ENCODE results near the gene SLC30A2.

The SLC30A2 gene

DNA sequence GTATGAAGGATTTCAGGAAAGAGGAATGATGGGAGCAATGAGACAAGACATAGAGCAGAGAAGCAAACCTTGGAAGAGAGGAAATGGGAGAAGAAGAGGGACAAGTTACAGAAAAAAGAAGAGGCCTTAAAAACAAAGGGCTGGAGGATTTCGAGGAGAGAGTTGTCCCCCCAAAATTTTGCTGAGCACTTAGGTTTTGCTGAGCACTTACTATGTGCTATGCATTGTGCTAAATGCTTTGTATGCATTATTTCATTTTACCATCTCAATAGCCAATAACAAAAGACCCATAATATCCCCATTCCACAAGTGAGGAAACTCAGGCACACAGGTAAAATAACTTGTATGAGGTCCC, 24.0 kb upstream of the SLC30A2 start:
- DNase-seq: no peak

GRCh38 chr1:26067432-26067911, 21.6 kb upstream of the SLC30A2 start, which contains the start of gene TRIM63:
Gene TRIM63 (minus strand): TSS chr1:26067630. CDS start chr1:26067494, 136 bp downstream.
- DNase-seq: no peak

GRCh38 chr1:26066857-26067256, 20.9 kb upstream of the SLC30A2 start:
- no peak for DNase-seq

- DNase-seq: no peak
Measured at GRCh38 chr1:26066160-26066559, 20.2 kb upstream of the SLC30A2 start.

DNA sequence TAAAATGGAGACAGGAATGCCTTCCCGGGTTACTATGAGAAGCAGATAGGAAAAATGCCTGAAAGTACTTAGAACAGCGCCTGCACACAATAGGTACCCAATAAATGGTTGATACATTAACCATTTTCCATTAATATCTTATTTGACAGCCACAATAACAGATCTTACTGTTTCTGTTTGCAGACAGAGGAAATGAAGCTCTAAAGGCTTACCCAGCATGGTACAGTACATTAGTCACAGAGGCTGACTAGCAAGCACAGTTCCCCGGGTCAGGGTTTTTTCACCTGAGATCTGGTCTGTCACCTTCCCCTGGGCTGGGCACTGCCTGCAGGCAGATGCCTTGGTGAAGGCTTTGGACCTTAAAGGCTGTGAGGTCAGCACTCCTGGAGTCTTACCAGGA, 18.6 kb upstream of the SLC30A2 start:
- DNase-seq: no peak

DNA sequence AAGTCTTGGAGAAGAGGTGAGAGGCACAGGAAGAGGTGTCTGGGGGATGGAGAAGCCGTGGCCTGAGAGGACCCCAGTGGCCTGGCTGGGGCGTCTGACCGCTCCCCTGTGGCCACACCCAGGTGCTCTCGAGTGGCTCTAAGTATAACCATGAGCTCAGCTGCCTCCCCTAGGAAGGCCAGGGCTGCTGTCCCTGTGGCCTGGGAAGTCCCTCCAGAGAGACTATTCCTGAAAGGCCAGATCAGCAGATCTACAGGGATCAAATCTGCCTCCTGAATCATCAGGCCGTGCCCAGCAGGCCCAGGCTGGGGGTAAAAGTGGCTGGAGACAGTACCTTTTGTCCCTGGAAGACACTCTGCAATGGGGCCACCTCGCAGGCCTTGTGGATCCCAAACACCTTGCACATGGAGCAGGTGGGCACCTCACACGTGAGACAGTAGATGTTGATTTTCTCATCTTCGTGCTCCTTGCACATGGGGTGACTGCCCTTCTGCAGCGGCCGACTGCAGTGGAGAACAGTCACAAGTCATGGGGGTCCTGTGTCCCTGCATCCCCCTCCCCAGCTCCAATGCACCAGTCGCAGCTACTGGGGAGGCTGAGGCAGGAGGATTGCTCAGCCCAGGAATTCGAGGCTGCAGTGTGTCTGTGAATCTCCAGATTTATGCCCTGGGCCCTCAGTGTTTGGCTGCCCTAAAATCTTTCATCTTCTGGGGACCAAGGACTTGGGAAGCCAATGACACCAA, 15.1 kb upstream of the SLC30A2 start:
- DNase-seq: no peak

DNA sequence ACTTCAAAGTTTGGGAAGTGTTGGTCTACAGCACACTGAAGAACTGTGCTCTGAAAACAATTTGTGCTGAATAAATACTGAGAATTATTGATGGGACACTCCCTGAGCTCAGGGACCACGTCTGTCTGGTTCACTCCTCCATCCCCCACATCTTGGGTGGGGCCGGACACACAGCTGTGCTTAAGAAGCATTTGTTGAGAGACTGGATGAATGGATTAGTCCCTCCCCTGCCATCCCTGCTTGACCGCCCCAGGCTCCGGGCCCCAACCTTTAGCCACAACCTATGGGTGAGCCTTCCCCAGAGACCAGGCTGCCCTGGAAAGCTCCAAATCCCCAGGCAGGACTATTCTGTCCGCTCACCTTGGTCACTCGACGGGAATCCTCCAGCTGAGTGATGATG, 14.0 kb upstream of the SLC30A2 start:
- no peak for DNase-seq

DNA sequence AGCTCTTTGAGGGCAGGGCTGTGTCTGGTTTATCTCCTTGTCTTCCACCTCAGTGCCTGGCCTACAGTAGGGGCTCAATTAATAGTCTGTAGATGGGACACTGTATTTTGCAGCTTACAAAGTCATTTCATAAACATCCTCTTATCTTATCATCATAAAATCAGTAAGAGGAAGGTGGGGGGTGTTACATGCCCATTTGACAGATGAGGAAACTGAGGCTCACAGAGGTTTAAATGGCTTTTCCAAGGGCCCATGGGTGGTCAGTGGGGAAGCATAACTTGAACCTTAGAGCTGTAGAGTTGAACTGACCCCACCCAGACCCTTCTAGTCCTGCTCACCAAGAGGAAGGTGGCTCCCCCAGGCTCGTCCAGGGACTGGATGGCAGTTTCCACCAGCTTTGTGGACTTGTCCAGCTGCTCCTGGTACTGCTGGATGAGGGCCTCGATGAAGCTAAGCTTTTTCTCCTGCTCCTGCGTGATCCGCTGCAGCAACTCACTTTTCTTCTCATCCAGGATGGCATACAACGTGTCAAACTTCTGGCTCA, 12.2 kb upstream of the SLC30A2 start:
- no peak for DNase-seq

GRCh38 chr1:26057189-26057588, 11.3 kb upstream of the SLC30A2 start:
- DNase-seq: no peak

DNA sequence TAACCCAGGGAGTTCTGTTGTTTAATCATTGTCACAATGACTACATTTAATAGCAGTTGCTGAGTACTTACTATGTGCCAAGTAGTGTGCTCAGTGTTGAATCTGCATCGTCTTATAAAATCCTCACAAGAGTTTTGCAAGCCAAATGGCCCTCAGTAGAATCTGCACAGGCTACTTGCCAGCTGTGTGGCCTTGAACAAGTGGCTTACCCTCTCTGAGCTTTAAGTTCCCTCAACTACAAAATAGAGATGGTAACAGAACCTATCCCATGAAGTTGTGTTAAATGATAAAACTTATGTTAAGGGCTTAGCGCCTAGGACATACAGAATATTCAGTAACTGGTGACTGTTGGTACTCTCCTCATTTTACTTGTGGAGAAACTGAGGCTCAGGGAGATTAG, 9.1 kb upstream of the SLC30A2 start:
- DNase-seq: no peak

DNA sequence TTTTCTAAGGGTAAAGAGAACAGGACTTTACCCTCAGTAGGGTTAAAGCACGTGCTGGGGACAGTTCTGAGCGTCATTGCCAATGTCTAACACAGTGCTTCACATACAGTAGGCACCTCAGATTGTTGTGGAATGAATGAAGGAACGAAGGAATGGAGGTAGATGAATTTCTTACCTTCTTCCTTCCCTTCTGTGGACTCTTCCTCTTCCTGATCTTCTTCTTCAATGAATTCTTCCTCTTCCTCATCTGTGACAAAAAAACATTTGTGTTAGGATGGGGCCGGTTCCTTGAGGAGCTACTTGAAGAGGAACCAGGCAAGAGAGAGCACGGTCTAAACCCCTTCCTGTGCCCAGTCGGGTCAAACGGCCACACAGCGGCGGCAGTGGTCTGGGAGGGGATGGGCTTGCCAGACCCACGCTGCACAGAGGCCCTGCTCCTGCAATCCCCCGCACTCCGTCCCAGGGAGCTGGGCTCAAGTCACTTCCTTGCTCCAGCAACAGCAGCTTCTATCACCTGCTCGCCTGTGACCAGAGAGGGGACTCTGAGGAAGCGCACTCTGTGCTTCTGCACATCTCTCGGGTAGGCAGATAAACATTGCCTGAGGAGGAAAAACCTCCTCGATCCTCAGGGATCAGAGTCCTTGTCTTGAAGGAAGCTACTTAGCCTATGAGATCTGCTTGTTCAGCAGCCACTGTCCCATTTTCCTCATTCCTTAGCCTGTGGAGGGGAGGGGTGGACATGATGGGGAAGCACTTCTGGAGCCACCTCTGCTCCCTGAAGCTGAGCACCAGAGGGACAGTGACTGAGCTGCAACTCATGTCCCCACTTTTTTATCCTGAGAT, 8.0 kb upstream of the SLC30A2 start:
- DNase-seq: no peak

DNA sequence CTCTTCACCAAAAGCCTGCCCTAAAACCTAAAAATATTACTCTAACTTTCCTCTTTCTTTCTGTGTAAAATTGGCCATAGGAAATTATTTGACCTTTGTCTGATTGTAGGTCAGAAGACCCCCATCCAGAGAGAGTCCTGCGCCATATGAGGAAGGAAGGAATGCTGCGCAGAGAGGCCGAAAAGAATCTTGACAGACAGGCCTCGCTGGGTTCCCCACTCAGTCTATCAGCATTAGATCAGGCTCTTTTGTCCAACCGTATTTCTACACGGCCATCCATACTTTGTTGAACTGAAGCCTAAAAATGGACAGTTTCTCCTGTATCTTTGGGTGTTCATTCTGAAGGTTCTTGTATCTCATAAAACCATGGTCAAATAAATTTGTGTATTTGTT, 4.3 kb upstream of the SLC30A2 start:
- no peak for DNase-seq

- DNase-seq: no peak
Measured at GRCh38 chr1:26049531-26050247, 3.8 kb upstream of the SLC30A2 start.

- DNase-seq: no peak
Measured at GRCh38 chr1:26047278-26047874, 1.5 kb upstream of the SLC30A2 start.

DNA sequence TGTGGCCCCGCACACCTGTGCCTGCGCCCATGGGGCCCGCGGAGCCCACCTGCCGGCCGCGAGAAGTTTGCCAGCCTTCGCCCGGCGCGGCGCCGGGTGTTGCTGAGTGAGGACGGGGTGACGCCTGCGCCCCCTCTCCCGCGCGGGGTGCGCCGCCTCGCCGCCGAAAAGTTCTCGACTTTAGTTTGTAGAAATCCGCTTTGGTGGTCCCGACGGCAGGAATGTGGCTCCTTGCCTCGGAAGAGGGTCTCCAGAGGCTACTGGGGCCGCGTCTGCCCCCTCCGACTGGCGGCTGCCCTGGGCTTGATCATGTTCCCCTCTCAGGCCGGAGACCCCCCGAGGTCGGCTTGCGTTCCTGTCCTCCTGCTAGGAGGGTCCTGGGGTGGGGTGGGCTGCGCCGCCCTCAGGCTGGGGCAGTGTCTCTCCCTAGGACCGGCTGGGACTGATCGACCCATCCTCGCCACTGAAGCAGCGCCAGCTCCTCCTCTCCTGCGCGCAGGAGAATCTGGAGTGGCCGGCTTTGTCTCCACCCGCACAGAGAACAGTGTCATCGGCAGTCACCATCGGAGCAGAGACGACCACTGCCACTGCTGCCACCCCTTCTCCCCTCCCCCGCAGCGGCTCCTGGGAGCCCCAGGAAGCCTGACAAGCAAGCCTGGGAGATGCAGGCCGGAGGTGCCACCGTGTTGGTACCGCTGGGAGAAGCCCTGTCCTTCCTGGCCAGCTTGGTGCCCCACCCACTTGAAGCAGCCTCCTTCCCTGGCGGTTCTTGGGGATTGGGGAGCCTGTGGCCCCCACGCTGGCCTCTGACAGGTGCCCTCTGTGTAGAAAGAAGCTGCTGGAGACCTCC, 553 bp upstream of the SLC30A2 start:
- DNase-seq: no peak

- DNase-seq: no peak
Measured at GRCh38 chr1:26044971-26045721, 772 bp downstream of the SLC30A2 start.

DNA sequence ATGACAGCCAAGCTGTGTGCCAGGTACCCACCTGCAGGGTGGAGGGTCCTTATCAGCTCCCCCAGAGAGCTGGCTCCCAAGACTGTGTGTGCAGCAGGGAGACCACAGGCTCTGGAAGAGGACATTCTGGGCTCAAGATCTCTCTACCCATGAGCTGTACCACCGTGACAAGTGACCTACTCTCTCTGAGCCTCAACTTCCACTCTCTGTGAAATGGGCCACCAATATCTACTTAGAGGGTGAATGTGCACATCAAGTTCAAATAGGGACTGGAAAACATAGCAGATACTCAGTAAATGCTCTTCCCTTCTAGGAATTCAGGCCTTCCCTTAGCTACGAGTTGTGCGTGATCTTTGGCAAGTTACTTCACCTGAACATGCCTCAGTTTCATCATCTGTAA, 1.5 kb downstream of the SLC30A2 start:
- no peak for DNase-seq

GRCh38 chr1:26043765-26044164, 2.2 kb downstream of the SLC30A2 start:
- no peak for DNase-seq

DNA sequence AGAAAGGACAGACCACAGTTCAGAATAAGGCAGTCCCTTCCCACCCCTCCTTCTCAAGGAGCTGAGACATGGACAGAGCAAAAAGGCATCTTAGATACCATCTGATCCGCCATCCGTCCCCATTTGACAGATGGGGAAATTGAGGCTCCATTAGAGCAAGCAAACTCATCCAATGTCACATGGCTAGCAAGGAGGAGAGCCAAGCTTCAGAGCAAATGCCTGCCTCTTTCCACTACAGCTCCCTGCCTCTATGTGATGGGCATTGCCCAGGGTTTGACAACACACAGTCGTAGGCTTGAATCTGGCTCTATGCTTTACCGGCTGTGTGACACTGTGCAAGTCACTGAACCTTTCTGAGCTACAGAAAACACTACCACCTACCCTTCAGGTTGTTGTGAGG, 3.9 kb downstream of the SLC30A2 start:
- no peak for DNase-seq

- DNase-seq: no peak
Measured at GRCh38 chr1:26041401-26041800, 4.5 kb downstream of the SLC30A2 start.

DNA sequence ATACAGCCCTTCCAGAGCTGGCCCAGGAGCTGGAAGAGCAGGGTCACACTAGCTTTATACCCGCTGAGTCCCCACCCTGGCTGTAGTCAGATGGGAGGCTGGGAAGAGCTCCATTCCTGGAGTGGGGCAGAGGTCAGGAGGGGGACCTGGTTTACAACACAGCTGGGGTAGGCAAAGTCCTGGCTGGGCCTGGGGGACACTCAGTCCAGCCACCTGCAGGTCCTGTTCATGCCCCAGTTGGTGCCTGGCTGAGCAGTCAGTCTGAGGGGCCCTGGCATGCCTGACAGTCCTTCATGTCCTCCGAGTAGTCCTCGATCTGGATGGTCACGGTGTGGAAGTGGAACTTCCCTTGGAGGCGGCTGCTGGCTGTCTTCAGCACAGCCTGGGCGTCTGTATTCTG, 7.0 kb downstream of the SLC30A2 start:
- DNase-seq: no peak
